ENCODE data around the gene ARHGEF7. TPM values are rescaled to one million over a fixed set of nuclear protein-coding genes. Genes with fewer than 3 reads are reported as not detected.

The ARHGEF7 gene
- polyA plus RNA-seq, 2 donors, result 13.5 to 16.0 TPM

DNA sequence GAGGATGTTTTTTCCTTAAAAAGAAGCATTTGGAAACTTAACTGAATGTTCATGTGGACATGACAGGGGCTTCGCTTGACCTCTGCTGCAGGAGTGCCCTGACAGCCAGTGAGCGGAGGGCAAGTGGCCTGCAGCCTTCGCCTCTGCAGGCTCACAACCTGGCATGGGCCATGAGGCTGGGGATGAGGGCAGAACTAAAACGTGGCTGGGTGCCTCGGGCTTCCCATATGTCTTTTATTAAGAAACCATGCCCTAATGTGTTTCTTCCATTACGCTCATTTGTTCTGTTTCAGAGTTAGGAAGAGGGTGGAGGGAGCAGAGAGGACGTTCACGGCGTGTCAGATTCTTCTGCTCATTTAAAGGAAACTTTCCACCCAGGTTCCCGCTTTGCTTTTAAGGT lies 2.9 kb downstream of the ARHGEF7 start:
- H3K9me3 ChIP-seq (ENCODE audit: control insufficient read depth in 2 of 2, insufficient read depth in 1 of 2, low read depth in 1 of 2, low read length in 1 of 2), result peaks cover 0 to 2% of the 10 kb centered on the region in 2 donors
- WGBS, 2 donors, result 80 to 83% methylated on average over 10 of the region's 10 CpGs
- no peak overlapping the region for H3K4me3 ChIP-seq (ENCODE audit: low read depth in 1 of 2, low read length in 2 of 2)
- H3K27ac ChIP-seq (ENCODE audit: low read depth in 2 of 2, low read length in 1 of 2), result no peak overlapping the region
- peaks cover 4% of the 10 kb centered on the region in 2 donors for H3K4me1 ChIP-seq (ENCODE audit: control insufficient read depth in 2 of 2, insufficient read depth in 2 of 2, low read length in 1 of 2)
- H3K27me3 ChIP-seq (ENCODE audit: control insufficient read depth in 1 of 2, insufficient read depth in 2 of 2, low read length in 2 of 2), result peaks cover 7 to 10% of the 10 kb centered on the region in 2 donors
- H3K36me3 ChIP-seq (ENCODE audit: control insufficient read depth in 2 of 2, insufficient read depth in 2 of 2, low read length in 1 of 2), result no peaks in the 10 kb centered on the region

DNA sequence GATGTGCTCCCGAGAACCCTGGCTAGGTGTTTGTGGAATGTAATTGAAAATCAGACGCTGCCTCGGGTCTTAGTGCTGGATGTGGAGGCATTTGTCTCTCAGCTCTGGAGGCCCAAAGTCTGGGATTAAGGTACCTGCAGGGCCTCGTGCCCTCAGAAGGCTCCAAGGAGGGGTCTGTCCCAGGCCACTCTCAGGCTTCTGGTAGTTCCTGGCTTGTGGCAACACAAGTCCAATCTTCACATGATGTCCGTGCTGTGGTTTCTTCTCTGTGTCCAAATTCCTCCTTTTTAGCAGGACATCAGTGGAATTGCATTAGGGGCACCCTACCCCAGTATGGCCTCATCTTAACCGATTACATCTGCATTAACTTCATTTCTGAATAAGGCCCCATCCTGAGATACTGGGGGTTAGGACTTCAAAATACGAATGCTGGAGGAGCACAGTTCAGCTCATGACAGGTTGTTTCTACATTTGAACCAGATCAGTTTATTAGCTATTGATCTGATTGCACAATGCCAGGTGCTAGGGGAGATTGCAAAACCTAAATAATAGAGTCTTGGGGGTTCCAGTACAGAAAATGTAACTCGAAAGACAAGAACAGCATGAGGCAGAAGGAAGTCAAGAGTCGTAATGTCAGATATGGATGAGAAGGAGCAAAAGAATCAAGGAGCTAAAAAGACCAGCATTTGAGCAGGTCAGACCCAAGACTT lies 3.9 kb downstream of the ARHGEF7 start:
- WGBS, 2 donors, result 90 to 92% methylated on average over 9 of the region's 9 CpGs
- H3K4me3 ChIP-seq (ENCODE audit: low read depth in 1 of 2, low read length in 2 of 2), result no peak overlapping the region
- H3K36me3 ChIP-seq (ENCODE audit: control insufficient read depth in 2 of 2, insufficient read depth in 2 of 2, low read length in 1 of 2), result no peaks in the 10 kb centered on the region
- H3K27ac ChIP-seq (ENCODE audit: low read depth in 2 of 2, low read length in 1 of 2), result no peak overlapping the region
- peaks cover 4% of the 10 kb centered on the region in 2 donors for H3K4me1 ChIP-seq (ENCODE audit: control insufficient read depth in 2 of 2, insufficient read depth in 2 of 2, low read length in 1 of 2)
- peaks cover 4 to 8% of the 10 kb centered on the region in 2 donors for H3K27me3 ChIP-seq (ENCODE audit: control insufficient read depth in 1 of 2, insufficient read depth in 2 of 2, low read length in 2 of 2)
- H3K9me3 ChIP-seq (ENCODE audit: control insufficient read depth in 2 of 2, insufficient read depth in 1 of 2, low read depth in 1 of 2, low read length in 1 of 2), result peaks cover 0 to 2% of the 10 kb centered on the region in 2 donors

DNA sequence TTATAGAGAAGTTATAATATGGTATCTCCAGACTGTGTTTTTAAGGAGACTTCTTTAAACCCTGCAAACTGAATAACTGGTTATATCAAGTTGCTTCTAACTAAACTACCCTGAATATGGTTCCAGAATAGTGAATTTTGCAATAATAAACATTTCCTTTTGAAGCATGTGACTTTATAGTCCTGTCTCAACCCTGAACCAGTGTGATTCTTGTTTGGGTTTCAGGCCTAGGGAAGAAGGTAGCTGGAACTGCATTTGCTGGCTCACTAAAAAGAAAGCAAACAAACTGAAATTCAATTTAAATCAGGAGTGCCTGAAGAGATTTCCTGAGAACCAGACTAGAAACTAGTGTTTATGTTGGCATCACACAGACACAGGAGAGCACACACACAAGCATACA lies 4.9 kb downstream of the ARHGEF7 start:
- Histone ChIP-seq H3K27me3 (ENCODE audit: control insufficient read depth in 1 of 2, insufficient read depth in 2 of 2, low read length in 2 of 2) (peaks cover 4% of the 10 kb centered on the region in 2 donors), H3K36me3 (ENCODE audit: control insufficient read depth in 2 of 2, insufficient read depth in 2 of 2, low read length in 1 of 2) (no peaks in the 10 kb centered on the region), H3K9me3 (ENCODE audit: control insufficient read depth in 2 of 2, insufficient read depth in 1 of 2, low read depth in 1 of 2, low read length in 1 of 2) (peaks cover 0 to 2% of the 10 kb centered on the region in 2 donors), H3K4me3 (ENCODE audit: low read depth in 1 of 2, low read length in 2 of 2) (no peak overlapping the region), H3K4me1 (ENCODE audit: control insufficient read depth in 2 of 2, insufficient read depth in 2 of 2, low read length in 1 of 2) (peaks cover 4% of the 10 kb centered on the region in 2 donors), H3K27ac (ENCODE audit: low read depth in 2 of 2, low read length in 1 of 2) (no peak overlapping the region)

DNA sequence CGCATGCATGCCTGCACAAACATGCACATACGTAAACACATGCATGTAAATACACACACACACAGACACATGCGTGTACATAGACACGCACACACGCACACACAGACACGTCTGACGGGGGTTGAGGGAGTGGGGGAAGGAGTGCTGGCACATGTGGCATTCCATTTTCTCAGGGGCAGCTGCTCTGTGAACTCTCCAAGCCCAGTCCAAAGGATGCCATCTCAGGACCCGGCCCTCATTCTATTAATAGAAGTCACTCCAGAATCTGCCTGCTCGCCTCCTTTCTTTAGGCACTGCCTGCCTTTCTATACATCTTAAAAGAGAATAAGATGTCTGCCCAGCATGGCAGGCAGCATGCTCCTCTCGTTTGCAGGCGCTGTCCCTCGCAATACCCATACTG lies 5.3 kb downstream of the ARHGEF7 start:
- Histone ChIP-seq H3K4me3 (ENCODE audit: low read depth in 1 of 2, low read length in 2 of 2) (no peak overlapping the region), H3K9me3 (ENCODE audit: control insufficient read depth in 2 of 2, insufficient read depth in 1 of 2, low read depth in 1 of 2, low read length in 1 of 2) (peaks cover 0 to 2% of the 10 kb centered on the region in 2 donors), H3K27me3 (ENCODE audit: control insufficient read depth in 1 of 2, insufficient read depth in 2 of 2, low read length in 2 of 2) (peaks cover 4% of the 10 kb centered on the region in 2 donors), H3K27ac (ENCODE audit: low read depth in 2 of 2, low read length in 1 of 2) (no peak overlapping the region), H3K4me1 (ENCODE audit: control insufficient read depth in 2 of 2, insufficient read depth in 2 of 2, low read length in 1 of 2) (peaks cover 2 to 4% of the 10 kb centered on the region in 2 donors), H3K36me3 (ENCODE audit: control insufficient read depth in 2 of 2, insufficient read depth in 2 of 2, low read length in 1 of 2) (no peaks in the 10 kb centered on the region)
- WGBS, 2 donors, result 78 to 86% methylated on average over 12 of the region's 12 CpGs

DNA sequence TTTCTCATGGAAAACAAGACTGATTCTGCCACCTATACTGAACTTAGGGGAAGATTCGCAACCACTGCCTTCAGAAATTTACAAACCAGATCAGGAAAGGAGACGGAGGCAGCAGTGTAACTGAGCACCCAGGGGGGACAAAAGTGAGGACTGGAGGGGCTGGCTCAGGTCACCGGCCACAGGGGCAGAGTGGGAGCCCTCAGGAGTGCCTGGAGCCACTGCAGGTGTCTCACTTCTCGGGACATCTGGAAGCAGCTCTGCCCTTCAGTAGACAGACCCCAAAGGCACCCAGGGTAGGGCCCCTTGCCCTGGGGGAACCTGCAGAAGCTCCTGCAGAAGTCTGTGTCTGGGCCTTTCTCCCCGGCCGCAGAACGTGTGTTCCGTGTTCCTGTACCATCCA lies 5.8 kb downstream of the ARHGEF7 start:
- WGBS, 2 donors, result 75 to 83% methylated on average over 7 to 8 of the region's 8 CpGs
- Histone ChIP-seq H3K9me3 (ENCODE audit: control insufficient read depth in 2 of 2, insufficient read depth in 1 of 2, low read depth in 1 of 2, low read length in 1 of 2) (peaks cover 0 to 2% of the 10 kb centered on the region in 2 donors), H3K27me3 (ENCODE audit: control insufficient read depth in 1 of 2, insufficient read depth in 2 of 2, low read length in 2 of 2) (peaks cover 4% of the 10 kb centered on the region in 2 donors), H3K36me3 (ENCODE audit: control insufficient read depth in 2 of 2, insufficient read depth in 2 of 2, low read length in 1 of 2) (no peaks in the 10 kb centered on the region), H3K4me3 (ENCODE audit: low read depth in 1 of 2, low read length in 2 of 2) (no peak overlapping the region), H3K27ac (ENCODE audit: low read depth in 2 of 2, low read length in 1 of 2) (no peak overlapping the region), H3K4me1 (ENCODE audit: control insufficient read depth in 2 of 2, insufficient read depth in 2 of 2, low read length in 1 of 2) (peaks cover 0 to 4% of the 10 kb centered on the region in 2 donors)

DNA sequence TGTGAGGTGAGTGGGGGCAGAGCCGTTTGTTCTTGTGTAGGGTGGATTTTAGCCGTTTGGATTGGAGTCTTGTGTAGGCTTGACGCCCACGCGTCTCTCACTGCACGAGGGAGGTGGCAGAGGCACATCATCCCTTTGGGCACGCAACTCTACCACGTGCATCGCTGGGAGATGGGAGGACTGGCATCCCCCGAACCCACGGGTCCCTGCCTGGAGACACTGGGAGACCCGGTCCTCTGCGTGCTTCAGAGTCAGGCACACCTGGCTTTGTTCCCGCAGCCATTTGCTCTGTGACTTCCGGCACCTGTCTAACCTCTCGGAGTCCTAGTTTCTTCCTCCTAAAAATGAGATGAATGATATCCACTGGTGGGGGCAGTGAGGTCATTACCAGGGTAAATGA lies 6.4 kb downstream of the ARHGEF7 start:
- Histone ChIP-seq H3K9me3 (ENCODE audit: control insufficient read depth in 2 of 2, insufficient read depth in 1 of 2, low read depth in 1 of 2, low read length in 1 of 2) (peaks cover 0 to 2% of the 10 kb centered on the region in 2 donors), H3K36me3 (ENCODE audit: control insufficient read depth in 2 of 2, insufficient read depth in 2 of 2, low read length in 1 of 2) (no peaks in the 10 kb centered on the region), H3K27ac (ENCODE audit: low read depth in 2 of 2, low read length in 1 of 2) (no peak overlapping the region), H3K4me3 (ENCODE audit: low read depth in 1 of 2, low read length in 2 of 2) (no peak overlapping the region), H3K4me1 (ENCODE audit: control insufficient read depth in 2 of 2, insufficient read depth in 2 of 2, low read length in 1 of 2) (peaks cover 0 to 3% of the 10 kb centered on the region in 2 donors), H3K27me3 (ENCODE audit: control insufficient read depth in 1 of 2, insufficient read depth in 2 of 2, low read length in 2 of 2) (peaks cover 4% of the 10 kb centered on the region in 2 donors)
- 78 to 80% methylated on average over 16 of the region's 16 CpGs for WGBS, 2 donors

DNA sequence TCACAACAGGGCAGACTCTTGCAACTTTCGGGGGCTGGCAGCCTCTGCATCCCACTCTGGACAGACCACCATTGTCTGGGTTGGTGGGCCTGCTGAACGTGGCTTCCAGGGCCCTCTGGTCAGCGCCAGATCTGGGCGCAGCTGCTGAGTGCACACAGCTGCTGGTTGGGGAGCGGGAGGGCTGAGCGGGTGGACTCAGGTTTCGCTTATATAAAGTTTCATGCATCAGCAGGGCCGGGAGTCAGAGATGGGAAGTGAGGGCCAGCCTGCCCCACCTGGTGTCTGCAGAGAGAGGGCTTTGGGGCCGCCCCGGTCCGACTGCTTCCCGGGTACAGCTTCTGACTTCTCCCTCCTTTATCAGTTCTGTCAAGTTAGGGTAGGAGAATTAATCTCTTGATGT lies 6.9 kb downstream of the ARHGEF7 start:
- Histone ChIP-seq H3K36me3 (ENCODE audit: control insufficient read depth in 2 of 2, insufficient read depth in 2 of 2, low read length in 1 of 2) (no peaks in the 10 kb centered on the region), H3K4me1 (ENCODE audit: control insufficient read depth in 2 of 2, insufficient read depth in 2 of 2, low read length in 1 of 2) (peaks cover 0 to 3% of the 10 kb centered on the region in 2 donors), H3K27me3 (ENCODE audit: control insufficient read depth in 1 of 2, insufficient read depth in 2 of 2, low read length in 2 of 2) (peaks cover 4% of the 10 kb centered on the region in 2 donors), H3K4me3 (ENCODE audit: low read depth in 1 of 2, low read length in 2 of 2) (no peak overlapping the region), H3K27ac (ENCODE audit: low read depth in 2 of 2, low read length in 1 of 2) (no peak overlapping the region), H3K9me3 (ENCODE audit: control insufficient read depth in 2 of 2, insufficient read depth in 1 of 2, low read depth in 1 of 2, low read length in 1 of 2) (peaks cover 0 to 2% of the 10 kb centered on the region in 2 donors)
- 61 to 64% methylated on average over 12 of the region's 12 CpGs for WGBS, 2 donors

DNA sequence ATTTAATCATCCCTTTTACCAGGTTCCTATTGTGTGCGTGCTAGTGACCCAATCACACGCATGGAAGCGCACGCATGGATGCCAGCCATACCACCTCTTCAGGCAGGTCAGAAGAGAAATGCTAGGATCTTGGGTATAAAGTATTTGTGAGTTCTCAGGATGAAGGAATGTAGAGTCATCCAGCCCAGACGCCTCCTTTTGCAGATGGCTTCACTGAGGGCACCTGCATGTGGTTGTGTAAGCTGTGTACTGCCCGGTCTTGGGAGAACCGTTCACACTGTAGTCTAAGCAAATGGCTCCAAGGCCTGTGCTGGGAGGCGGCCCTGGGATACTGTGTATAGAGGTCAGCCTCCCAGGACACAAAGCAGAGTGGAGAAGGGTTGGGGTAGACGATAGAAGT lies 7.5 kb downstream of the ARHGEF7 start:
- peaks cover 4% of the 10 kb centered on the region in 2 donors for H3K27me3 ChIP-seq (ENCODE audit: control insufficient read depth in 1 of 2, insufficient read depth in 2 of 2, low read length in 2 of 2)
- H3K4me1 ChIP-seq (ENCODE audit: control insufficient read depth in 2 of 2, insufficient read depth in 2 of 2, low read length in 1 of 2), result peaks cover 0 to 3% of the 10 kb centered on the region in 2 donors
- H3K4me3 ChIP-seq (ENCODE audit: low read depth in 1 of 2, low read length in 2 of 2), result no peak overlapping the region
- peaks cover 0 to 2% of the 10 kb centered on the region in 2 donors for H3K9me3 ChIP-seq (ENCODE audit: control insufficient read depth in 2 of 2, insufficient read depth in 1 of 2, low read depth in 1 of 2, low read length in 1 of 2)
- H3K27ac ChIP-seq (ENCODE audit: low read depth in 2 of 2, low read length in 1 of 2), result no peak overlapping the region
- no peaks in the 10 kb centered on the region for H3K36me3 ChIP-seq (ENCODE audit: control insufficient read depth in 2 of 2, insufficient read depth in 2 of 2, low read length in 1 of 2)
- 93 to 96% methylated on average over 9 of the region's 9 CpGs for WGBS, 2 donors

DNA sequence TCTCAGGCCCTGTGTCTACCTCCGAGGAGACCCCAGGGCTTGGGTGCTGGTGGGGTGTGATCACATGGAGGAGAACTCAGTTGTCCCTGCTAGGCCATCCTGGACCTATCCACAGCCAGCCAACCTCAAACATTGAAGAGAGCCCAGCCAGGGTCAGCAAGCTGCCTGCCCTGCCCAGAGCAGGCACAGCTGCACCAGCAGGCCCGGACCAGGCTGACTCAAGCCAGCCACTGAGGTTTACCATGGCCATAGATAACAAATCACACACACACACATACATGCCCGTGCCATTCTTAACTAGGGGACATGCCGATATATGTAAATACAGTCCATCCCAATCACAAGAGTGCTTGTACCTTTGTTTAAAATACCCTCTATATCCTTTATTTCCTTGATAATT lies 8.1 kb downstream of the ARHGEF7 start:
- Histone ChIP-seq H3K4me3 (ENCODE audit: low read depth in 1 of 2, low read length in 2 of 2) (no peak overlapping the region), H3K9me3 (ENCODE audit: control insufficient read depth in 2 of 2, insufficient read depth in 1 of 2, low read depth in 1 of 2, low read length in 1 of 2) (peaks cover 0 to 2% of the 10 kb centered on the region in 2 donors), H3K4me1 (ENCODE audit: control insufficient read depth in 2 of 2, insufficient read depth in 2 of 2, low read length in 1 of 2) (peaks cover 0 to 3% of the 10 kb centered on the region in 2 donors), H3K27ac (ENCODE audit: low read depth in 2 of 2, low read length in 1 of 2) (no peak overlapping the region), H3K36me3 (ENCODE audit: control insufficient read depth in 2 of 2, insufficient read depth in 2 of 2, low read length in 1 of 2) (no peaks in the 10 kb centered on the region), H3K27me3 (ENCODE audit: control insufficient read depth in 1 of 2, insufficient read depth in 2 of 2, low read length in 2 of 2) (no peaks in the 10 kb centered on the region)
- WGBS, 2 donors, result 85 to 94% methylated on average over 4 of the region's 4 CpGs

DNA sequence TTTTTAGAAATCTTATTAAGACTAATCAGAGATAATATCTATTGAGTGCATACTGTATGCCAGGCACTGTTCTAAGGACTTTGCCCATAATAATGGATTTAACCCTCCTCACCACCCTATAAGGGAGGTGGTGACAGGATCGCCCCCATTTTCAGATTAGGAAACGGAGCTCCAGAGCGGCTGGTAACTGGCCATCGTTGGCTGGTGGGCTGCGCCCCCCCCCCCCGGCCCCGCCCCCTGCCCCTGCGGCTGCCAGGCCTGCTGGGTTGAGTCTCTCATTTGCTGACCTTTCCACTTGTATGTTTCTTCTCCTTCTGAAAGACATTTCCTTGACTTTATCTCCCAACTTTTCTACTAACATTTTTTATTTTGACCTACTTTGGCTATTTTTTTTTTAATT lies 8.5 kb downstream of the ARHGEF7 start:
- Histone ChIP-seq H3K27ac (ENCODE audit: low read depth in 2 of 2, low read length in 1 of 2) (no peak overlapping the region), H3K9me3 (ENCODE audit: control insufficient read depth in 2 of 2, insufficient read depth in 1 of 2, low read depth in 1 of 2, low read length in 1 of 2) (peaks cover 0 to 2% of the 10 kb centered on the region in 2 donors), H3K36me3 (ENCODE audit: control insufficient read depth in 2 of 2, insufficient read depth in 2 of 2, low read length in 1 of 2) (no peaks in the 10 kb centered on the region), H3K27me3 (ENCODE audit: control insufficient read depth in 1 of 2, insufficient read depth in 2 of 2, low read length in 2 of 2) (no peaks in the 10 kb centered on the region), H3K4me1 (ENCODE audit: control insufficient read depth in 2 of 2, insufficient read depth in 2 of 2, low read length in 1 of 2) (peaks cover 0 to 3% of the 10 kb centered on the region in 2 donors), H3K4me3 (ENCODE audit: low read depth in 1 of 2, low read length in 2 of 2) (no peak overlapping the region)
- WGBS, 2 donors, result 75 to 78% methylated on average over 8 of the region's 8 CpGs

All from esophagus (tissue), 2 donors.